Trophoblast cell (in vitro differentiated cells and primary cell): ENCODE results near the gene CELF4.

ENCODE experiments used
- DNase-seq, 2 donors: peaks; one replicate each; pipeline ENCODE4 v3.0.0-alpha.2; 2016
- H2AFZ ChIP-seq: 2 replicates; pipeline ENCODE4 v1.6.1; 2013; ENCODE audit warnings: low read length, moderate library complexity, mild to moderate bottlenecking; ENCODE audit not compliant: insufficient read depth, poor library complexity
- H2AK5ac ChIP-seq: 2 replicates; pipeline ENCODE4 v1.6.1; 2013; ENCODE audit warnings: mild to moderate bottlenecking, low read length
- H2BK120ac ChIP-seq: 2 replicates; pipeline ENCODE4 v1.6.1; 2013; ENCODE audit warnings: low read length, mild to moderate bottlenecking, moderate library complexity; ENCODE audit not compliant: insufficient read depth, poor library complexity
- H2BK12ac ChIP-seq: 2 replicates; pipeline ENCODE4 v1.6.1; 2013; ENCODE audit warnings: mild to moderate bottlenecking, low read length, moderate library complexity
- H2BK5ac ChIP-seq: 2 replicates; pipeline ENCODE4 v1.6.1; 2013; ENCODE audit warnings: low read length, low read depth, moderate library complexity, mild to moderate bottlenecking; ENCODE audit not compliant: poor library complexity
- H3K14ac ChIP-seq: 2 replicates; pipeline ENCODE4 v1.6.1; 2013; ENCODE audit warnings: mild to moderate bottlenecking, low read length
- H3K18ac ChIP-seq: 2 replicates; pipeline ENCODE4 v1.6.1; 2013; ENCODE audit warnings: mild to moderate bottlenecking, low read length
- H3K23ac ChIP-seq: 2 replicates; pipeline ENCODE4 v1.6.1; 2013; ENCODE audit warnings: low read length
- H3K27ac ChIP-seq: 2 replicates; pipeline ENCODE4 v1.5.1; 2013; ENCODE audit warnings: low read depth, mild to moderate bottlenecking, inconsistent platforms, low read length, moderate library complexity
- H3K27me3 ChIP-seq: 2 replicates; pipeline ENCODE4 v1.6.1; 2013; ENCODE audit warnings: inconsistent platforms, mild to moderate bottlenecking, low read length, moderate library complexity; ENCODE audit not compliant: insufficient read depth
- H3K36me3 ChIP-seq, 2 experiments: 1 replicate in 1 of 2; 2 replicates in 1 of 2; pipeline ENCODE4 v1.6.1; 2013; ENCODE audit warnings: low read length in 2 of 2, mild to moderate bottlenecking in 2 of 2, moderate library complexity in 1 of 2; ENCODE audit not compliant: insufficient read depth in 2 of 2, control insufficient read depth in 1 of 2
- H3K4ac ChIP-seq: 2 replicates; pipeline ENCODE4 v1.6.1; 2013; ENCODE audit warnings: low read depth, mild to moderate bottlenecking, low read length, moderate library complexity
- H3K4me1 ChIP-seq, 2 experiments: 1 replicate in 1 of 2; 2 replicates in 1 of 2; pipeline ENCODE4 v1.6.1; 2013; ENCODE audit warnings: low read length in 2 of 2, mild to moderate bottlenecking in 2 of 2, moderate library complexity in 1 of 2; ENCODE audit not compliant: insufficient read depth in 2 of 2, control insufficient read depth in 1 of 2
- H3K4me2 ChIP-seq: 2 replicates; pipeline ENCODE4 v1.6.1; 2013; ENCODE audit warnings: inconsistent platforms, mild to moderate bottlenecking, low read length, moderate library complexity
- H3K4me3 ChIP-seq: 2 replicates; pipeline ENCODE4 v1.5.1; 2013; ENCODE audit warnings: mild to moderate bottlenecking, low read depth, low read length, inconsistent platforms
- H3K79me1 ChIP-seq: one replicate; pipeline ENCODE4 v1.6.1; 2013; ENCODE audit warnings: low read length
- H3K79me2 ChIP-seq: 2 replicates; pipeline ENCODE4 v1.6.1; 2013; ENCODE audit warnings: low read length, mild to moderate bottlenecking; ENCODE audit not compliant: control insufficient read depth, insufficient read depth, poor library complexity
- H3K9ac ChIP-seq: 2 replicates; pipeline ENCODE4 v1.6.1; 2013; ENCODE audit warnings: mild to moderate bottlenecking, low read length
- H3K9me3 ChIP-seq: 2 replicates; pipeline ENCODE4 v1.6.1; 2013; ENCODE audit warnings: low read depth, mild to moderate bottlenecking, control low read depth, inconsistent platforms, low read length; ENCODE audit not compliant: insufficient read depth
- H4K12ac ChIP-seq: 2 replicates; pipeline ENCODE4 v1.6.1; 2013; ENCODE audit warnings: low read depth, mild to moderate bottlenecking, low read length, moderate library complexity
- H4K8ac ChIP-seq: 2 replicates; pipeline ENCODE4 v1.6.1; 2013; ENCODE audit warnings: low read depth, mild to moderate bottlenecking, low read length, moderate library complexity
- H4K91ac ChIP-seq: one replicate; pipeline ENCODE4 v1.6.1; 2013; ENCODE audit warnings: low read depth, mild to moderate bottlenecking, low read length, moderate library complexity
- WGBS: extraction: QIAGEN DNeasy Blood & Tissue Kit; methylation state at CpG from one replicate; pipeline ENCODE4 v1.1.7; 2013; ENCODE audit warnings: missing lambda C conversion rate; ENCODE audit not compliant: insufficient read length, insufficient coverage; ENCODE audit errors: extremely low coverage; 5-methylcytosine and 5-hydroxymethylcytosine counted together

The CELF4 gene

GRCh38 chr18:37544713-37545112, 20.9 kb downstream of the CELF4 start:
- H3K79me2 ChIP-seq, result no peaks in the 10 kb centered on the region
- H3K4me3 ChIP-seq, result no peak overlapping the region
- H3K36me3 ChIP-seq, result no peaks in the 10 kb centered on the region
- no peak overlapping the region for H2BK5ac ChIP-seq
- H4K12ac ChIP-seq, result no peak overlapping the region
- no peak overlapping the region for H3K4ac ChIP-seq
- no peaks in the 10 kb centered on the region for H3K4me1 ChIP-seq
- no peak overlapping the region for H3K4me2 ChIP-seq
- H3K79me1 ChIP-seq, result no peaks in the 10 kb centered on the region
- no peak for DNase-seq
- H4K91ac ChIP-seq, result no peak overlapping the region
- no peak overlapping the region for H3K27ac ChIP-seq
- no CpG with 5 or more reads among the region's 5 CpGs for WGBS
- no peak overlapping the region for H2BK12ac ChIP-seq
- peaks cover 1% of the 10 kb centered on the region for H3K9me3 ChIP-seq
- no peak overlapping the region for H3K9ac ChIP-seq
- no peak overlapping the region for H2AK5ac ChIP-seq
- no peak overlapping the region for H2BK120ac ChIP-seq
- no peak overlapping the region for H2AFZ ChIP-seq
- no peaks in the 10 kb centered on the region for H3K27me3 ChIP-seq
- no peak overlapping the region for H3K18ac ChIP-seq
- no peak overlapping the region for H4K8ac ChIP-seq
- no peak overlapping the region for H3K23ac ChIP-seq
- H3K14ac ChIP-seq, result no peak overlapping the region

DNA sequence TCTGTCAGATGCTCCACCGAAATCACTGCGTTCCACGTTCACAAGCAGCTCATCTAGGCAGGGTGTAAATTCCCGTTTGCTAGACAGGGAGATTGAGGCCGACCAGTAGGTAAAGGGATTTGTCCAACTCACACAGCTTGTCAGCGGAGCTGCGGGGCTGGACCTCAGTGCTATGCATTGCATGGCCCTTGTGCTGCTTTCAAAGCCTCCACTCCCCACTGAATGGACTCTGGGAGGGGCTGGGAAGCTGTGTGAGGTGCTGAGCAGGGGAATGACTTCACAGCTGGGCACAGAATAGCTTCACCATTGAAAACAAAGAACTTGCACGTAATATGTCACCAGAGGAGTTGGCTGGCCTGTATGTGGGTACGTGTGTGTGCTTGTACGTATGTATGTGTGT, 21.4 kb downstream of the CELF4 start:
- Histone ChIP-seq H3K79me2 (no peaks in the 10 kb centered on the region), H4K91ac (no peak overlapping the region), H4K12ac (no peak overlapping the region), H2BK12ac (no peak overlapping the region), H2AFZ (no peak overlapping the region), H3K27me3 (no peaks in the 10 kb centered on the region), H3K18ac (no peak overlapping the region), H3K4me3 (no peak overlapping the region), H2BK120ac (no peak overlapping the region), H3K14ac (no peak overlapping the region), H3K27ac (no peak overlapping the region), H2BK5ac (no peak overlapping the region), H2AK5ac (no peak overlapping the region), H3K9ac (no peak overlapping the region), H3K23ac (no peak overlapping the region), H3K4me2 (no peak overlapping the region), H3K4ac (no peak overlapping the region), H3K9me3 (peaks cover 1% of the 10 kb centered on the region), H3K36me3 (no peaks in the 10 kb centered on the region), H4K8ac (no peak overlapping the region), H3K79me1 (no peaks in the 10 kb centered on the region), H3K4me1 (no peaks in the 10 kb centered on the region)
- DNase-seq, result no peak
- 100% methylated on average over 1 of the region's 10 CpGs for WGBS

DNA sequence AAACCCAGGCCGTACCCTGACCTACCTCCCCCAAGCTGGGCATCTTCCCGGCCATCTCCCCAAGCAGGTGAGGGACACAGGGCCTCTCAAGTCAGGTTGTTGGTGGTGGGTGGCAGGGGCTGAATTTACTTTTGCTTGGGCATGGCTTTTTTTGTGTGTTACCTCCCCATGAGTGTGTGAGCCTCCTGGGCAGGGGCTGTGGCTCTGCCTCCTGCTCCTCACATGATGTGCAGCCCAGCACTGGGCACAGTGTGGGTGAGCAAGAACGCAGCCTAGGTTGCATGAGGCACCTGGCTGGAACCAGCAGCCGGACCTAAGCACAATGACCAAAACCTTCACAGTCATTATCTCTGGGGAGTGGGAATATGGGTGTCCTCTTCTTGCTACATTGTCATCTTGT, 22.3 kb downstream of the CELF4 start:
- Histone ChIP-seq H3K4me2 (no peak overlapping the region), H3K79me1 (no peaks in the 10 kb centered on the region)

DNA sequence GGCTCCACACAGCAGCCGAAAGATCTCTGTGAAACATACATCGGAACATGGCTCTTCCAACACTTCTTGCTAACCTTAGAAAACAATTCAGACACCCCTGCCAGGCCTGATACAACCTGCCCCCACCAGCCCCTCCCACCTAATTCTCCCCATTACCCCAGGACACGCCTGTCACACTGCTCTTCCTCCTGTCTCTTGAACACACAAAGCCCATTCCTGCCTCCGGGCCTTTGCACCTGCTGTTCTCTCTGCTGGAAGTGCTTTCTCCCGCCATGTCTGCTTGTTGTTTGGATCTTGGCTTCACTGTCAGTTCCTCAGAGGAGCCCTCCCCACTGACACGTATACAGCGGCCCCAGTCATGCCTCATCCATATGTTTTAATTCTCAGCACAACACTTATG, 24.1 kb downstream of the CELF4 start:
- Histone ChIP-seq H3K14ac (no peak overlapping the region), H4K12ac (no peak overlapping the region), H3K23ac (no peak overlapping the region), H4K8ac (no peak overlapping the region), H2AK5ac (no peak overlapping the region), H3K36me3 (no peaks in the 10 kb centered on the region), H4K91ac (no peak overlapping the region), H2BK12ac (no peak overlapping the region), H3K4me1 (no peaks in the 10 kb centered on the region), H3K4me3 (no peak overlapping the region), H3K4ac (no peak overlapping the region), H3K27ac (no peak overlapping the region), H2BK5ac (no peak overlapping the region), H3K79me1 (no peaks in the 10 kb centered on the region), H3K4me2 (no peak overlapping the region), H3K18ac (no peak overlapping the region), H3K9ac (no peak overlapping the region), H3K27me3 (no peaks in the 10 kb centered on the region), H3K9me3 (peaks cover 1% of the 10 kb centered on the region), H2BK120ac (no peak overlapping the region), H3K79me2 (no peaks in the 10 kb centered on the region), H2AFZ (no peak overlapping the region)
- DNase-seq, result no peak
- no CpG with 5 or more reads among the region's 7 CpGs for WGBS

More for the DNA sequence above, 22.3 kb downstream of the CELF4 start:
- no peaks in the 10 kb centered on the region for H3K79me2 ChIP-seq
- no peaks in the 10 kb centered on the region for H3K4me1 ChIP-seq
- H2BK5ac ChIP-seq, result no peak overlapping the region
- H4K91ac ChIP-seq, result no peak overlapping the region
- H4K12ac ChIP-seq, result no peak overlapping the region
- no peak overlapping the region for H2AK5ac ChIP-seq
- no peak overlapping the region for H3K18ac ChIP-seq
- H2AFZ ChIP-seq, result no peak overlapping the region
- H2BK12ac ChIP-seq, result no peak overlapping the region
- H3K27ac ChIP-seq, result no peak overlapping the region
- H3K4me3 ChIP-seq, result no peak overlapping the region
- no peak for DNase-seq
- no peak overlapping the region for H3K9ac ChIP-seq
- H3K27me3 ChIP-seq, result no peaks in the 10 kb centered on the region
- no CpG with 5 or more reads among the region's 4 CpGs for WGBS
- no peaks in the 10 kb centered on the region for H3K36me3 ChIP-seq
- H3K4ac ChIP-seq, result no peak overlapping the region
- no peak overlapping the region for H3K23ac ChIP-seq
- H3K9me3 ChIP-seq, result peaks cover 1% of the 10 kb centered on the region
- H2BK120ac ChIP-seq, result no peak overlapping the region
- H3K14ac ChIP-seq, result no peak overlapping the region
- H4K8ac ChIP-seq, result no peak overlapping the region
